SU-DHL-6 (cell line): ENCODE results near the gene FOXC1.

Source experiments
- H2AFZ ChIP-seq: fragments of 200-600 bp; sonication (generic); 2 replicates; pipeline ENCODE4 v1.6.1; 2014; ENCODE audit warnings: low read depth, mild to moderate bottlenecking, moderate library complexity, mixed read lengths, antibody characterized with exemption, low read length; ENCODE audit not compliant: severe bottlenecking
- H3F3A ChIP-seq: fragments of 200-600 bp; shearing (Covaris generic); 2 replicates; pipeline ENCODE4 v1.6.0; 2016; ENCODE audit warnings: antibody characterized with exemption, mild to moderate bottlenecking; ENCODE audit not compliant: insufficient read depth
- H3K27ac ChIP-seq: fragments of 200-600 bp; sonication (generic); 2 replicates; pipeline ENCODE4 v1.5.1; 2016; ENCODE audit warnings: low read depth, mild to moderate bottlenecking, low read length, moderate library complexity, mixed read lengths
- H3K27me3 ChIP-seq: fragments of 200-600 bp; sonication (generic), shearing (Covaris generic); 2 replicates; pipeline ENCODE4 v1.6.0; 2014; ENCODE audit warnings: mild to moderate bottlenecking, low read length
- H3K36me3 ChIP-seq: fragments of 200-600 bp; sonication (generic); 2 replicates; pipeline ENCODE4 v1.6.1; 2014; ENCODE audit warnings: mild to moderate bottlenecking, low read length, mixed read lengths
- H3K4me2 ChIP-seq: fragments of 300-600, 200-600 bp; shearing (Covaris generic), sonication (generic); 2 replicates; pipeline ENCODE4 v1.6.0; 2014; ENCODE audit warnings: low read length, low read depth, mild to moderate bottlenecking; ENCODE audit not compliant: poor library complexity, severe bottlenecking
- H3K4me3 ChIP-seq: fragments of 200-600 bp; sonication (generic); 2 replicates; pipeline ENCODE4 v1.5.1; 2014; ENCODE audit warnings: antibody characterized with exemption, low read length, mild to moderate bottlenecking, mixed read lengths; ENCODE audit not compliant: insufficient read depth, poor library complexity, severe bottlenecking
- H3K79me2 ChIP-seq: fragments of 200-600 bp; sonication (generic); 2 replicates; pipeline ENCODE4 v1.6.1; 2014; ENCODE audit warnings: mild to moderate bottlenecking, low read length, moderate library complexity; ENCODE audit not compliant: insufficient read depth
- H3K9ac ChIP-seq: fragments of 200-600 bp; sonication (generic); 2 replicates; pipeline ENCODE4 v1.7.0; 2014; ENCODE audit warnings: mild to moderate bottlenecking, low read length
- H3K9me2 ChIP-seq: fragments of 200-600 bp; sonication (generic); replicated peaks from 2 replicates; pipeline ENCODE4 v1.6.1; 2014; ENCODE audit warnings: low read length; ENCODE audit not compliant: insufficient read depth
- H3K9me3 ChIP-seq: fragments of 200-600 bp; sonication (generic); 2 replicates; pipeline ENCODE4 v1.6.1; 2014; ENCODE audit warnings: low read length, mixed read lengths; ENCODE audit not compliant: insufficient read depth
- H4K20me1 ChIP-seq: fragments of 200-600 bp; sonication (generic); 2 replicates; pipeline ENCODE4 v1.6.1; 2014; ENCODE audit warnings: low read depth, mild to moderate bottlenecking, antibody characterized with exemption, low read length, moderate library complexity, mixed read lengths
- CTCF ChIP-seq: fragments of 200-600 bp; sonication (generic); IDR thresholded peaks from one replicate; pipeline ENCODE4 v1.5.1; 2017; ENCODE audit warnings: antibody characterized with exemption, mild to moderate bottlenecking, low read length, moderate library complexity; ENCODE audit not compliant: insufficient read depth, poor library complexity, severe bottlenecking
- EZH2phosphoT487 ChIP-seq: fragments of 200-600 bp; sonication (generic), shearing (Covaris generic); conservative IDR thresholded peaks from 2 replicates; pipeline ENCODE4 v1.6.1; 2018; ENCODE audit warnings: mild to moderate bottlenecking, antibody characterized with exemption, low read length, moderate library complexity, mixed read lengths

Gene FOXC1

GRCh38 chr6:1596088-1596852 lies 13.4 kb upstream of the FOXC1 start:
- no peaks in the 10 kb centered on the region for H4K20me1 ChIP-seq
- no peak overlapping the region for H2AFZ ChIP-seq
- H3F3A ChIP-seq = no peaks in the 10 kb centered on the region
- H3K4me2 ChIP-seq = no peak overlapping the region
- no peaks in the 10 kb centered on the region for H3K79me2 ChIP-seq
- no peak overlapping the region for H3K9ac ChIP-seq
- no peaks in the 10 kb centered on the region for H3K36me3 ChIP-seq
- TF ChIP-seq EZH2phosphoT487 = no peak
- peak; percentile 96 for TF ChIP-seq CTCF
- no peaks in the 10 kb centered on the region for H3K9me2 ChIP-seq
- no peak overlapping the region for H3K27ac ChIP-seq
- H3K27me3 ChIP-seq = no peaks in the 10 kb centered on the region
- H3K4me3 ChIP-seq = no peak overlapping the region
- no peaks in the 10 kb centered on the region for H3K9me3 ChIP-seq

GRCh38 chr6:1597121-1597744 lies 12.5 kb upstream of the FOXC1 start:
- Histone ChIP-seq H3F3A (no peaks in the 10 kb centered on the region), H3K27me3 (no peaks in the 10 kb centered on the region)

GRCh38 chr6:1597924-1598323 lies 11.8 kb upstream of the FOXC1 start:
- H3K4me2 ChIP-seq = no peak overlapping the region

More at GRCh38 chr6:1597121-1597744, 12.5 kb upstream of the FOXC1 start:
- Histone ChIP-seq H3K4me3 (no peak overlapping the region), H3K9me2 (no peaks in the 10 kb centered on the region), H3K79me2 (no peaks in the 10 kb centered on the region), H3K4me2 (no peak overlapping the region), H3K27ac (no peak overlapping the region), H3K9me3 (no peaks in the 10 kb centered on the region), H4K20me1 (no peaks in the 10 kb centered on the region), H2AFZ (no peak overlapping the region), H3K9ac (no peak overlapping the region), H3K36me3 (no peaks in the 10 kb centered on the region)
- TF ChIP-seq CTCF = no peak

More at GRCh38 chr6:1597924-1598323, 11.8 kb upstream of the FOXC1 start:
- no peak for TF ChIP-seq CTCF
- TF ChIP-seq EZH2phosphoT487 = no peak
- Histone ChIP-seq H2AFZ (no peak overlapping the region), H3K36me3 (no peaks in the 10 kb centered on the region), H3K27me3 (no peaks in the 10 kb centered on the region), H3K9ac (no peak overlapping the region), H3K9me3 (no peaks in the 10 kb centered on the region), H3K4me3 (no peak overlapping the region), H4K20me1 (no peaks in the 10 kb centered on the region), H3F3A (no peaks in the 10 kb centered on the region), H3K27ac (no peak overlapping the region), H3K79me2 (no peaks in the 10 kb centered on the region), H3K9me2 (no peaks in the 10 kb centered on the region)
